Neuronal stem cell (in vitro differentiated cells): ENCODE data around the gene IFIT1.

Source experiments
- DNase-seq: peaks from one replicate; pipeline ENCODE4 v3.0.0-alpha.2; 2013; ENCODE audit warnings: low spot score
- H2AFZ ChIP-seq: one replicate; pipeline ENCODE4 v1.6.1; 2013; ENCODE audit warnings: mild to moderate bottlenecking, low read length, inconsistent platforms
- H2AK5ac ChIP-seq: 2 replicates; pipeline ENCODE4 v1.6.1; 2013; ENCODE audit warnings: low read depth, mild to moderate bottlenecking, inconsistent platforms, low read length, moderate library complexity, mixed read lengths
- H2BK120ac ChIP-seq: 2 replicates; pipeline ENCODE4 v1.6.1; 2013; ENCODE audit warnings: low read depth, mild to moderate bottlenecking, inconsistent platforms, low read length, moderate library complexity, mixed read lengths
- H2BK12ac ChIP-seq: one replicate; pipeline ENCODE4 v1.6.1; 2013; ENCODE audit warnings: low read length, inconsistent platforms
- H2BK15ac ChIP-seq: 2 replicates; pipeline ENCODE4 v1.6.1; 2013; ENCODE audit warnings: mild to moderate bottlenecking, low read length, inconsistent platforms, mixed read lengths
- H2BK5ac ChIP-seq: one replicate; pipeline ENCODE4 v1.6.1; 2013; ENCODE audit warnings: inconsistent platforms, mild to moderate bottlenecking, low read length, moderate library complexity
- H3K14ac ChIP-seq: one replicate; pipeline ENCODE4 v1.6.1; 2013; ENCODE audit warnings: low read length, inconsistent platforms
- H3K18ac ChIP-seq: 2 replicates; pipeline ENCODE4 v1.6.1; 2013; ENCODE audit warnings: low read length, inconsistent platforms
- H3K23ac ChIP-seq: 2 replicates; pipeline ENCODE4 v1.6.1; 2013; ENCODE audit warnings: low read depth, mild to moderate bottlenecking, mixed read lengths, low read length, inconsistent platforms; ENCODE audit not compliant: poor library complexity
- H3K27ac ChIP-seq: replicated peaks from 3 replicates; pipeline ENCODE4 v1.5.1; 2013; ENCODE audit warnings: low read length, inconsistent platforms
- H3K27me3 ChIP-seq, 3 experiments: 2 replicates each; pipeline ENCODE4 v1.6.1; 2013; ENCODE audit warnings: low read length in 3 of 3, mild to moderate bottlenecking in 2 of 3, inconsistent platforms in 1 of 3, low read depth in 1 of 3, mixed read lengths in 1 of 3, moderate library complexity in 1 of 3; ENCODE audit not compliant: control insufficient read depth in 3 of 3, insufficient read depth in 3 of 3
- H3K36me3 ChIP-seq, 2 donors: replicated peaks in 1 of 2; 2 replicates each; pipeline ENCODE4 v1.6.1; 2013; ENCODE audit warnings: low read length in 2 of 2; ENCODE audit not compliant: control insufficient read depth in 2 of 2, insufficient read depth in 2 of 2
- H3K4ac ChIP-seq: 2 replicates; pipeline ENCODE4 v1.6.1; 2013; ENCODE audit warnings: inconsistent platforms, mild to moderate bottlenecking, low read length, moderate library complexity
- H3K4me1 ChIP-seq, 2 donors: 1 replicate in 1 of 2; 2 replicates in 1 of 2; pipeline ENCODE4 v1.6.1; 2013; ENCODE audit warnings: low read length in 2 of 2, low read depth in 1 of 2; ENCODE audit not compliant: control insufficient read depth in 2 of 2, insufficient read depth in 1 of 2
- H3K4me2 ChIP-seq: one replicate; pipeline ENCODE4 v1.6.1; 2013; ENCODE audit warnings: mild to moderate bottlenecking, low read length, inconsistent platforms; ENCODE audit not compliant: insufficient read depth, poor library complexity, severe bottlenecking
- H3K4me3 ChIP-seq, 2 donors: 2 replicates each; pipeline ENCODE4 v1.5.1; 2013; ENCODE audit warnings: low read length in 2 of 2, mild to moderate bottlenecking in 2 of 2, inconsistent platforms in 1 of 2, moderate library complexity in 1 of 2
- H3K79me1 ChIP-seq: one replicate; pipeline ENCODE4 v1.6.1; 2013; ENCODE audit warnings: low read depth, mild to moderate bottlenecking, inconsistent platforms, low read length, moderate library complexity
- H3K9ac ChIP-seq: one replicate; pipeline ENCODE4 v1.6.1; 2013; ENCODE audit warnings: mild to moderate bottlenecking, low read depth, low read length, inconsistent platforms; ENCODE audit not compliant: poor library complexity
- H3K9me3 ChIP-seq, 2 donors: replicated peaks in 1 of 2; 2 replicates each; pipeline versions ENCODE3 to v1.6.1; 2013; ENCODE audit warnings: low read length in 2 of 2, mild to moderate bottlenecking in 2 of 2, inconsistent platforms in 1 of 2, low read depth in 1 of 2, mixed read lengths in 1 of 2, moderate library complexity in 1 of 2; ENCODE audit not compliant: control insufficient read depth in 2 of 2, insufficient read depth in 1 of 2
- H4K8ac ChIP-seq: one replicate; pipeline ENCODE4 v1.6.1; 2013; ENCODE audit warnings: low read depth, mild to moderate bottlenecking, inconsistent platforms, low read length, moderate library complexity
- H4K91ac ChIP-seq: one replicate; pipeline ENCODE4 v1.6.1; 2013; ENCODE audit warnings: low read length, low read depth, mild to moderate bottlenecking, inconsistent platforms; ENCODE audit not compliant: poor library complexity
- WGBS, 2 donors: extraction: QIAGEN DNeasy Blood & Tissue Kit; methylation state at CpG; one replicate each; pipeline ENCODE4 v1.1.7; 2013; ENCODE audit warnings: missing lambda C conversion rate in 2 of 2, mixed read lengths in 1 of 2; ENCODE audit not compliant: insufficient read length in 2 of 2, insufficient replicate concordance in 1 of 2; ENCODE audit errors: extremely low coverage in 2 of 2; 5-methylcytosine and 5-hydroxymethylcytosine counted together

The IFIT1 gene

DNA sequence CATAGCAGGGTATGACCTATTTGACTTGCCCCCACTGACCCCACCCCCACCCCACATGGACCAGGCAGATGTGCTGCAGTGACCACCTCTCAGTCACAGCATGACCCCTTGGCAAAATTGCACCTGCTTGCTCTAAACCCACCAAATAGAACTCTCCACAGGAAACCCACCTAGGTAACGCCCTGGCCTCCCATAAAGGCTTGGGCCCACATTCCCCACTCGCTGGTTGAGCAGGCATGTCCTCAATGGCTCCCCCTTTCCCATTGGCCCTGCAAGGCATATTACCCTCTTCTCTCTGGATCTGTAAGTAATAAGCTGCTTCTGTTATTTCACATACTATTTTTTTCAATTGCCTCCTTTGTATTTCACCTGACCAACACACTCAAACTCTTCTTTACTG lies 2.7 kb downstream of the IFIT1 start:
- Histone ChIP-seq H2AK5ac (no peak overlapping the region), H2BK12ac (no peak overlapping the region), H3K9me3 (no peaks in the 10 kb centered on the region), H4K91ac (no peak overlapping the region), H2AFZ (no peak overlapping the region), H3K23ac (no peak overlapping the region), H2BK15ac (no peak overlapping the region), H3K27me3 (no peaks in the 10 kb centered on the region), H3K18ac (no peak overlapping the region), H2BK5ac (no peak overlapping the region), H3K79me1 (no peaks in the 10 kb centered on the region), H3K27ac (no peak overlapping the region), H3K4me1 (peaks cover 1 to 3% of the 10 kb centered on the region in 2 donors), H3K9ac (no peak overlapping the region), H3K14ac (no peak overlapping the region), H2BK120ac (no peak overlapping the region), H4K8ac (no peak overlapping the region), H3K4ac (no peak overlapping the region), H3K4me2 (no peak overlapping the region), H3K4me3 (no peak overlapping the region), H3K36me3 (no peaks in the 10 kb centered on the region)
- WGBS, 2 donors: no CpG with 5 or more reads among the region's 2 CpGs
- no peak for DNase-seq

DNA sequence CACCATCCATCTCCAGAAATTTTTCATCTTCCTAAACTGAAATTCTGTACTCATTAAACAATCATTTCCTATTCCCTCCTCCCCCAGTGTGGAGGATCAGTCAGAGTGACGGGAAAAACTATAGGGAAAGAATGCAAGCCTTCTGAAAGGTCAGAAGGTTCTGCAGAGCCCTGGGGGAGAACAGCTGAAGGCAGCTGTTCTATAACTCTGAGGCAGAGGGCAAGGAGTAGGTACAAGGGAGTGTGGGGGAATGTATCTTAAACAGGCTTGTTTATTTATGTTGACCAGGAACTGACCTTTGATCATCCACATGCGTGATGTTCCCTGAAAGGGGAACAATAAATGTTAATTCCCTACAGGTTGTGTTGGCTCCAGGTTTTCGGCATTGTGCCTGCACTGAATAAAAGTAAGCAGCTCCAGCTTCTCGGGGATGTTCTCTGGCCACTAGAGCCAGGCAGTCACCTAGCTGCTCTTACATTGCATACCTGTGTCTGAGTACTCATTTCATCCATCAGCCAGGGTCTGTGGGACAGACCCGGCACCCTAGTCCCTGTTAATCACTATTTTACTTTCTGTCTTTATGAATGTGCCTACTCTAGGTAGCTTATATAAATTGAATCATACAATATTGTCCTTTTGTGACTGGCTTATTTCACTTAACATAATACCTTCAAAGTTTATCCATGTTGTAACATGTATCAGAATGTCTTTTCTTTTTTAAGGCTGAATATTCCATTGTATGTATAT lies 5.8 kb downstream of the IFIT1 start:
- no peak overlapping the region for H3K4ac ChIP-seq
- no peak overlapping the region for H3K4me2 ChIP-seq
- DNase-seq: no peak
- no peak overlapping the region for H2BK15ac ChIP-seq
- H2BK12ac ChIP-seq: no peak overlapping the region
- no peaks in the 10 kb centered on the region for H3K27me3 ChIP-seq
- H3K18ac ChIP-seq: no peak overlapping the region
- peaks cover 0 to 2% of the 10 kb centered on the region in 2 donors for H3K36me3 ChIP-seq
- H3K23ac ChIP-seq: no peak overlapping the region
- no peak overlapping the region for H2AK5ac ChIP-seq
- whole genome bisulfite sequencing, 2 donors: no CpG with 5 or more reads among the region's 5 CpGs
- H4K91ac ChIP-seq: no peak overlapping the region
- H3K79me1 ChIP-seq: no peaks in the 10 kb centered on the region
- peaks cover 0 to under 1% of the 10 kb centered on the region in 2 donors for H3K4me1 ChIP-seq
- H3K9ac ChIP-seq: no peak overlapping the region
- no peak overlapping the region for H2AFZ ChIP-seq
- no peak overlapping the region for H2BK120ac ChIP-seq
- no peak overlapping the region for H2BK5ac ChIP-seq
- no peak overlapping the region for H4K8ac ChIP-seq
- H3K27ac ChIP-seq: no peak overlapping the region
- H3K4me3 ChIP-seq: no peak overlapping the region
- H3K14ac ChIP-seq: no peak overlapping the region
- H3K9me3 ChIP-seq: peaks cover 0 to 5% of the 10 kb centered on the region in 2 donors

DNA sequence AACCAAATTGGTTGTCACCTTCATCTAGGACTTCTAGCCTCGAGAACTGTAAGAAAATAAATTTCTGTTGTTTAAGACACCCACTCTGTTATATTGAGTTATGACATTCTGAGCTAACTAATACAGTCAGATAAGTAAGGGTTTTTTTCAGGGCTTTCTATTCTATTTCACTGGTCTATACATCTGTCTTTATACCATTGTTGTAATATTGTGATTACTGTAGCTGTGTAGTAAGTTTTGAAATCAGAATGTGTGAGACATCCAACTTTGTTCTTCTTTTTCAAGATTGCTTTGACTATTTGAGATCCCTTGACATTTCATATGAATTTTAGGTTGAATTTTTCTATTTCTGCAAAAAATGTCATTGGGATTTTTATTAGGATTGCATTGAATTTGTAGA lies 7.5 kb downstream of the IFIT1 start:
- Histone ChIP-seq H3K4me1 (no peaks in the 10 kb centered on the region), H3K23ac (no peak overlapping the region), H2BK5ac (no peak overlapping the region), H3K36me3 (peaks cover 3 to 4% of the 10 kb centered on the region in 2 donors), H3K4me3 (no peak overlapping the region), H3K9me3 (peaks cover 3 to 5% of the 10 kb centered on the region in 2 donors), H2BK120ac (no peak overlapping the region), H3K4ac (no peak overlapping the region), H4K91ac (no peak overlapping the region), H3K27me3 (no peaks in the 10 kb centered on the region), H3K27ac (no peak overlapping the region), H2BK12ac (no peak overlapping the region), H4K8ac (no peak overlapping the region), H2BK15ac (no peak overlapping the region), H3K14ac (no peak overlapping the region), H2AFZ (no peak overlapping the region), H2AK5ac (no peak overlapping the region), H3K79me1 (no peaks in the 10 kb centered on the region), H3K18ac (no peak overlapping the region), H3K9ac (no peak overlapping the region), H3K4me2 (no peak overlapping the region)
- DNase-seq: no peak
- no CpG with 5 or more reads among the region's 1 CpG for WGBS, 2 donors

DNA sequence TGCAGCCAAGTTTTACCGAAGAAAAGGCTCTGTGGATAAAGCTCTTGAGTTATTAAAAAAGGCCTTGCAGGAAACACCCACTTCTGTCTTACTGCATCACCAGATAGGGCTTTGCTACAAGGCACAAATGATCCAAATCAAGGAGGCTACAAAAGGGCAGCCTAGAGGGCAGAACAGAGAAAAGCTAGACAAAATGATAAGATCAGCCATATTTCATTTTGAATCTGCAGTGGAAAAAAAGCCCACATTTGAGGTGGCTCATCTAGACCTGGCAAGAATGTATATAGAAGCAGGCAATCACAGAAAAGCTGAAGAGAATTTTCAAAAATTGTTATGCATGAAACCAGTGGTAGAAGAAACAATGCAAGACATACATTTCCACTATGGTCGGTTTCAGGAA lies 10.6 kb downstream of the IFIT1 start:
- Histone ChIP-seq H4K8ac (no peak overlapping the region), H3K23ac (no peak overlapping the region), H3K4ac (no peak overlapping the region), H3K79me1 (no peaks in the 10 kb centered on the region), H2BK15ac (no peak overlapping the region), H4K91ac (no peak overlapping the region), H2AK5ac (no peak overlapping the region), H3K9me3 (peaks cover 3 to 5% of the 10 kb centered on the region in 2 donors), H3K18ac (no peak overlapping the region), H3K14ac (no peak overlapping the region), H2AFZ (no peak overlapping the region), H2BK5ac (no peak overlapping the region), H3K9ac (no peak overlapping the region), H3K4me3 (no peak overlapping the region), H3K27ac (no peak overlapping the region), H3K4me2 (no peak overlapping the region), H2BK120ac (no peak overlapping the region), H3K36me3 (peaks cover 3 to 4% of the 10 kb centered on the region in 2 donors), H3K4me1 (no peaks in the 10 kb centered on the region), H3K27me3 (no peaks in the 10 kb centered on the region), H2BK12ac (no peak overlapping the region)
- no CpG with 5 or more reads among the region's 2 CpGs for WGBS, 2 donors
- DNase-seq: no peak
